HT-29 (cell line): ENCODE results near the gene MAP3K13. TPM values are rescaled to one million over a fixed set of nuclear protein-coding genes. Genes with fewer than 3 reads are reported as not detected.
"Not testable (repeated sequence)": the region's sequence is repeated elsewhere in the genome, so short reads cannot be mapped to it uniquely, and the experiment has no call there.

Source experiments
- DNase-seq: peaks from one replicate; pipeline ENCODE4 v3.0.0-alpha.2; 2015; ENCODE audit warnings: low spot score
- total RNA-seq: library from RNA; depleted of rRNA; stranded (reverse); fragments of >200 nt; shearing (Covaris generic); gene quantifications from 2 replicates; pipeline ENCODE4 v1.2.3, GENCODE V29; 2014

The MAP3K13 gene
- total RNA-seq, 1 experiment from 2014 or later, result 6.6 TPM

- DNase-seq, result no peak
Observed at GRCh38 chr3:185341616-185342458, 21.1 kb upstream of the MAP3K13 start.

GRCh38 chr3:185342459-185343174, 20.3 kb upstream of the MAP3K13 start:
- DNase-seq, result peak; percentile 47

- DNase-seq, result no peak
Observed at GRCh38 chr3:185347399-185347798, 15.5 kb upstream of the MAP3K13 start.

GRCh38 chr3:185350841-185351240, 12.1 kb upstream of the MAP3K13 start:
- DNase-seq, result no peak

DNA sequence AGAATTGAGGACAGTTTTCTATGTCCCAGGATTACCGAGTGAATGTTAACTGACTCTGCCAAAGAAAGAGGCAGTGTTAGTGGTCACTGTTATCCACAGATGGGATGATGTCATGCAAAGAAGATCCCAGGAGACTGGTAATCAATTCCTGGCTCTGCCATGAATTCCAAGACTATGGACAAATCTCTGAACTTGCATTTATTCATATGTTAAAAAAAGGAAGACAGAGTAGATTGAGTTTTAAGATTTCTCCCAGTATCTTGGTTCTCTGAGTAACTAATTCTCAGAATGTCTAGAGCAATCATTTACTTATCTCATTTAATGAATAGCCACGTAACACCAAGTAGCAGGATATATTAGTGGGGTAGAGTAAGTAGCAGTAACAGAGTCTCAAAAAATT, 11.5 kb upstream of the MAP3K13 start:
- DNase-seq, result no peak

GRCh38 chr3:185353225-185353624, 9.7 kb upstream of the MAP3K13 start:
- DNase-seq, result no peak

DNA sequence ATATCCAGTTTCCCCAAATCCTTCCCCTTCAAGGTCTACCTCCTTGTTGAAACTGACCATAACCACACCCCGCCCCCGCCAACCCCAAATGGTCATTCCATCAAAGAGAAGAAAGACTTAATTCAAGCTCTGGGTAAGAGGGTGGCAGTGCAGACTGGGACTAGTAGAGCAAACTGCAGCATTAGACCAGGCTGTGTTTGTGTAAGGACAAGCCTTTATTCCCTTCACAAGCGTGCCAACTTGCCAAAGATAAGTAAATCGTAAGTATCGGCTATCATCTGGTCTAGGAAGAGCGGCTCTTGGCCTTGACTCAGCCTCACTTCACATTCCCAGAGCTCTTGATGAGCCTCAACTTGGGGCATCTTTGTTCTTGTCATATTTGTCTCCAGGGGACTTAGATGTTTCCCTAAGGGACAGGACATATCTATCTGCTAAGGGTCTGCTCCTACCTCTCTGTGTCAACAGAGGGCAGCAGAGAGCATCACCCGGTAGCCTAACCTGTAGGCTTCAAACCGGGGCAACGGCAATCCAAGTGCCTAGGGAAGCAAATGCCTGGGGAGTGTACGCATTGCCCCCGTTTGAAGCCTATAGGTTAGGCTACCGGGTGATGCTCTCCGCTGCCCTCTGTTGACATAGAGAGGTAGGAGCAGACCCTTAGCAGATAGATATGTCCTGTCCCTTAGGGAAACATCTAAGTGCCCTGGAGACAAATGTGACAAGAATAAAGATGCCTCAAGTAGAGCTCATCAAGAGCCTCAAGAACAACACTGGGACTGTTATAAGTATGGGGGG, 8.9 kb upstream of the MAP3K13 start:
- peak; percentile 96 for DNase-seq

DNA sequence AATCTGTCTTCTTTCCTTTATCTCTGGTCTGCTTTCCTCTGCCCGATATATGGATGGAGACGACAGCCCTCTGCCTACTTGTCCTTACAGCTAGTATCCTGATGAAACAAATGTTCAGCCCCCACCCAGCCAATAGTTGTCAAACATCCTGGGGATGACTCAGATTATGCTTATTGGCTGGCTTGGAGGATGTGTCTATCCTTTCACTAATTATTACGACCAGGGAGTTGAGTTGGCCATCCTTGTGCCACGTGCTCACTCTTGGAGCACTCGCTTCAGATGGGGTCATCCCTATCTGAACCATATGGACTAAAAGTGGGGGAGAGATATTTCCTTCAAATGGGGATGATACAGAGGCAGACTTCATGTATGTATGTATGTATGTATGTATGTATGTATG, 6.4 kb upstream of the MAP3K13 start:
- DNase-seq, result no peak

- no peak for DNase-seq
Observed at GRCh38 chr3:185361920-185362319, 1.0 kb upstream of the MAP3K13 start.

- DNase-seq, result no peak
Observed at GRCh38 chr3:185363662-185364203, 797 bp downstream of the MAP3K13 start.

GRCh38 chr3:185365291-185366073, 2.5 kb downstream of the MAP3K13 start:
- peak; percentile 83 for DNase-seq

- DNase-seq, result no peak
Observed at GRCh38 chr3:185366074-185366335, 3.1 kb downstream of the MAP3K13 start.

DNA sequence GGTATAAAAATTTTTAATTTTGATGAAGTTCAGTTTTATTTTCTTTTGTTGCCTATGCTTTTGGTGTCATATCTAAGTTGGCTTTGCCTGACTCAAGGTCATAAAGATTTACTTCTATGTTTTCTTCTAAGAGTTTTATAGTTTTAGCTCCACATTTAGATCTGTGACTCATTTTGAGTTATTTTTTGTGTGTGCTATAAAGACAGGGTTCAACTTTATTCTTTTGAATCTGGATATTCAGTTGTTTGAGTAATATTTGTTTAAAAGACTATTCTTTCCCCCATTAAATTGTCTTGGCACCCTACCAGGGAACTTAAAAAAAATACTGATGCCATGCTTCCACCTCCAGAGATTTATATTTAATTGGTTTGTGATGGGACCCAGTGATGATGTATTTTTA, 4.0 kb downstream of the MAP3K13 start:
- DNase-seq, result no peak

DNA sequence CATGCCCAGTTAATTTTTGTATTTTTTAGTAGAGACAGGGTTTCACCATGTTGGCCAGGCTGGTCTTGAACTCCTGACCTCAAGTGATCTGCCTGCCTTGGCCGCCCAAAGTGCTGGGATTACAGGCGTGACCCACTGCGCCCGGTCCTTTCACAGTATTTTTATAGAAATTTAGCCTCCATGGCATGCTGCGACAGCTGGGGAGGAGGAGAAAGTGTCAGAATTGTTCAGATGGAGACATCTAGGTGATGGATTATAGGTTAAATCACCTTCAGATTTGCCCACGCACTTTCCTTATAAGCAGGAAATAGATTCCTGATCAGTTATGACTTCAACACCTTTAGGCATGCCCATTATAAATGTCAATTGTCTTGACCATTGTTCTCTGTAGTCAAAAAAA, 7.4 kb downstream of the MAP3K13 start:
- not testable (repeated sequence) for DNase-seq

GRCh38 chr3:185371306-185372074, 8.6 kb downstream of the MAP3K13 start:
- no peak for DNase-seq

- no peak for DNase-seq
Observed at GRCh38 chr3:185381320-185382058, 18.6 kb downstream of the MAP3K13 start.

GRCh38 chr3:185382154-185382553, 19.2 kb downstream of the MAP3K13 start:
- no peak for DNase-seq

GRCh38 chr3:185386515-185386914, 23.6 kb downstream of the MAP3K13 start:
- DNase-seq, result not testable (repeated sequence)

GRCh38 chr3:185387646-185388045, 24.7 kb downstream of the MAP3K13 start:
- no peak for DNase-seq

DNA sequence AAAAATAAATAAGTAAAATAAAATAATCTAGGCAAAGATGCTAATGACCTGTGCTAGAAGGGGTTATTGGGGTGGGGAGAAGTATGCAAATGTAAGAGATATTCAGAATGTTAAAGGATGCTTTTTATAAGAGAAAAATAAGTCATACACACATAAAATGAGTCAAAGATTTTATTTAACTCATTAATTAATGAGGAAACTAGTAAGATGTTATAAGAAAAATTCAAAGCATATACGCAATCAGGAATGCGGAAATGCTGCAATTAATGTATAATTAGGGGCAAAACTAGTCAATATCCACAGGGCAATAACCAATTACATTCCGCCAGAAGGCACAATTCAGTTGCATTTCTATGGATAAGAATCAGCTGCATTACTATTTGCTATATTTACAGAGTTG, 30.1 kb downstream of the MAP3K13 start:
- no peak for DNase-seq
